SK-N-MC (cell line): ENCODE data around the gene DNAJC11.

Experiments
- EZH2 ChIP-seq: fragments of 200-600 bp; sonication (generic); IDR thresholded peaks from one replicate; pipeline ENCODE4 v1.6.1; 2017; ENCODE audit warnings: antibody characterized with exemption
- FOXP2 ChIP-seq: optimal IDR thresholded peaks from 2 replicates; pipeline ENCODE3; 2011; ENCODE audit warnings: mild to moderate bottlenecking, moderate library complexity; ENCODE audit not compliant: insufficient read depth; ENCODE audit errors: extremely low read length, control extremely low read depth
- POLR2AphosphoS5 ChIP-seq: IDR thresholded peaks from 2 replicates; pipeline ENCODE4 v1.6.1; 2012; ENCODE audit warnings: mild to moderate bottlenecking, low read depth, low read length, borderline replicate concordance

GRCh38 chr1:6667139-6667538 is 34.5 kb downstream of the DNAJC11 start:
- TF ChIP-seq POLR2AphosphoS5, result no peak
- TF ChIP-seq EZH2, result no peak
- TF ChIP-seq FOXP2, result no peak
